ENCODE results near the gene SEMA6A.

The SEMA6A gene

DNA sequence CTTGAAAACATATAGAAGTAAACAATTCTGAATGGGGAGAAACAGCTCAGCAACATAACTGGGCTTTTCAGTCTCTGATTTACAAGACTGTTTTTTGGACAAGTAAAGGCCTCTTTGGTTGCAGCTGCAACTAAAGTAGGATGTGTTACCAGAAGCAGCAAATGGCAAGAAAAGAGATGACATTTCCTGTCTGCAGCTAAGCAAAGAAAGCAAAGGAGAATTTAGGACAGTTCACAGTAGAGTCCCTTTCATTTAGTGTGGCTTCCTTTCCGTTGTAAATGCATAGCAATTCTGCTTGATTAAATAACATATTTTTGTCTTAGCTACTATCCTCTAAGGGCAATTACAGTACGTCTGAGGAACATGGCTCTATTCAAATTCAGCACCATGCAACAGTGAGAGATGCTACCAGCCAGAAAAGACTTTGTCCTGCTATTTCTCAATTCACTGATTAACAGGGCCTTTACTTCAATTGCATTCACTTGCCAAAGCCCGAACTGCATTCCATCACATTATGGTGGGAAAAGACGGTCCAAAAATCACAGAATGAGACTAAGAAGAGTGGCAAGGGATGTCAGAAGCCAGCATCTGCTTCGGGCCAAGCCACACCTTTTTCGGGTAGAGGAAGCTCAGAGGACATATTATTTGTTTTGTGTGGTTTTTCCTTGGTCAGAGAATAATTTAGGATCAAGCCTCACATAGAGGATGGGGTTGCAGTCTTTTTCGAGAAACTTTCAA, 107.7 kb downstream of the SEMA6A start:
- DNase-seq (ENCODE audit: low read depth in 2 of 2, low spot score in 1 of 2), result no peak

- no peak for DNase-seq (ENCODE audit: low read depth in 2 of 2, low spot score in 1 of 2)
Observed at GRCh38 chr5:116465411-116465810, 109.2 kb downstream of the SEMA6A start.

DNA sequence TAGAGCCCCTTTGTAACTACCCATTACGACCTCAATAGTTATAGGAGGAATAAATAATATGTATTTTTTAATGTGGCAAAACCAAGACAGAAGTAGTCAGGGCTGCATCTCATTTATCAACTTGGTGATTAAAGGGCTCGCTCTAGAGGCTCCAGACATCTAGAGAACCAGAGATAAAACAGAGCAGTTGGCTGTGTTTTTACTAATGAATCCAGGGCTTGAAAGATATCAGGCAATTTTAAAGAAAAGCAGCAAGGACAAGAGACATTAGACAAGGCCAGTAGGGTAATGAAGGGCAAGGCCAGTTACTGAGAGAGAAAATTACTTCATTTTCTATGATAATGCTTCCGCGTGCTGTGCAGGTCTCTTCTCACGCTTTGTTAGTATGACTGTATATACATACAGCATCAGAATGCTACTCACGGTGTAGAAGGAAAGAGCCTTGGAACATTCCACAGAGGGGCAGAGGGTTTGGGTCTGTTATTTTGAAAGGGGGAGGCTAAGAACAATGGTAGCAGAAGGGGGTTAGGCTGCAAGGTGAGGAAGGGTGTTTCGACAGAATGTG, 110.4 kb downstream of the SEMA6A start:
- DNase-seq (ENCODE audit: low read depth in 2 of 2, low spot score in 1 of 2), result no peak

GRCh38 chr5:116462500-116462899, 112.1 kb downstream of the SEMA6A start:
- DNase-seq (ENCODE audit: low read depth in 2 of 2, low spot score in 1 of 2), result no peak

GRCh38 chr5:116459301-116459700, 115.3 kb downstream of the SEMA6A start:
- DNase-seq (ENCODE audit: low read depth in 2 of 2, low spot score in 1 of 2), result no peak

GRCh38 chr5:116457062-116457461, 117.6 kb downstream of the SEMA6A start:
- DNase-seq (ENCODE audit: low read depth in 2 of 2, low spot score in 1 of 2), result no peak

- no peak for DNase-seq (ENCODE audit: low read depth in 2 of 2, low spot score in 1 of 2)
Observed at GRCh38 chr5:116456036-116456435, 118.6 kb downstream of the SEMA6A start.

- no peak for DNase-seq (ENCODE audit: low read depth in 2 of 2, low spot score in 1 of 2)
Observed at GRCh38 chr5:116455061-116455460, 119.6 kb downstream of the SEMA6A start.

- DNase-seq (ENCODE audit: low read depth in 2 of 2, low spot score in 1 of 2), result no peak
Observed at GRCh38 chr5:116454417-116454927, 120.2 kb downstream of the SEMA6A start.

GRCh38 chr5:116453988-116454411, 120.6 kb downstream of the SEMA6A start:
- DNase-seq (ENCODE audit: low read depth in 2 of 2, low spot score in 1 of 2), result no peak

GRCh38 chr5:116452774-116453368, 121.8 kb downstream of the SEMA6A start:
- no peak for DNase-seq (ENCODE audit: low read depth in 2 of 2, low spot score in 1 of 2)

DNA sequence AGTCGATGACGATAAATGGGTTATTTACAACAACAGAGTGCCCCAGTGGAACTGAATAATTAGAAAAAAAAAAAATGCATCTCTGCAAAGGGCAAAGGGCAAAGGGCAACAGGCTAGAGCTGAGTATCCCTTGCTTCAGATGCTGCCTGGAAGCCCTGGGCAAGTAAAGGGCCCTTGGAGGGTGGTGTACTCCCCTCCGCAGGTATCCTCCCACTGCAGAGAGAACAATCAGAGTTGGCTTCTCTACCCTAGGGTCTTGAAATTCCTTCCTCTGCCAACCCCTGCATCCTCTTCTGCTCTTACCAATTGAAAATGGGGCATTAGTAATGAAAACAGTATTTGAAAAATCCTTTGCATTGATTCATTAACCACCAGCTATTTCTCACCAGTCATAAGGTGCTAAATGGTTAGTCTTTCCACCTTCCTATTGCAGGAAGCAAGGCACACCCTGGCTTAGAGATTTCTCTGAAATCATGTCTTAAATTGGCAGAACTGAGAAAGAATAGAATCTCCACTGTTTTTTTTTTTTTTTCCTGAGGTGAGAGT, 122.6 kb downstream of the SEMA6A start:
- no peak for DNase-seq (ENCODE audit: low read depth in 2 of 2, low spot score in 1 of 2)

DNA sequence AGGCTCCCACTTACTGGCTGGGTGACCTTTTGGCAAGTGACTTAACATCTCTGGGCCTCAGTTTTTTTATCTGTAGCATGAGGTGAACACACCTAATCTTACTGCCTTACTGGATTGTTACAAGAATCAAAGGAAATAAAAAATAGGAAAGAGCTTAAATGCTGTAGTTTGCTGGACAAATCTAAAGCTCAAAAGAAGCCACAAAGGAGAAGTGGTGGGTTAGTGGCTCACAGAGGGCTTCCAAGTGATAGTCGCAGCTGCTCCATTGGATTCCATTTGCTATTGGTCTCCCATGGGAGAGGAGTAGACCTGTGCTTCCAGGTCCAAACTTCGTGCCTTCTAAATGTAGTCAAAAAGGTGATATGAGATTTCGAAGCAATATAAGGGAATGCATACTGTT, 123.6 kb downstream of the SEMA6A start:
- DNase-seq (ENCODE audit: low read depth in 2 of 2, low spot score in 1 of 2), result no peak

DNA sequence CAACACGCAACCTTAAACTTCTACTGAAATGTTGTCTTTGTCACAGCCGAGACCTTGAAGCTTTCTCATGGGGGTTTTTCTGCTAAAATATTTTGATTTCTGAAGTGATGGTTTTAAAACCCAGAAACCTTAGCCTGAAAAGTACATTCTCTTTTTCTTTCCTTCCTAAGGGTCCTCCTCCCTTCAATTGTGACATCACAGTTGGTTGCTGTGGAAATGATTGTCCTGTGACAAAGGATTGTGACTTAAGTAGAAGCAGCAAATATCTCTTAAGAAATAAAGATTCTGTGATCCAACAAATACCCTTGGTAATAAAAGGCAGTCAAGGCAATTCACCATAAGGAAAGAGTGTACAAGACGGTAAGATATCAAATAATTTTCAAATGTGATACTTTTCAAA, 125.2 kb downstream of the SEMA6A start:
- DNase-seq (ENCODE audit: low read depth in 2 of 2, low spot score in 1 of 2), result no peak

GRCh38 chr5:116448870-116449427, 125.7 kb downstream of the SEMA6A start:
- DNase-seq (ENCODE audit: low read depth in 2 of 2, low spot score in 1 of 2), result no peak

DNA sequence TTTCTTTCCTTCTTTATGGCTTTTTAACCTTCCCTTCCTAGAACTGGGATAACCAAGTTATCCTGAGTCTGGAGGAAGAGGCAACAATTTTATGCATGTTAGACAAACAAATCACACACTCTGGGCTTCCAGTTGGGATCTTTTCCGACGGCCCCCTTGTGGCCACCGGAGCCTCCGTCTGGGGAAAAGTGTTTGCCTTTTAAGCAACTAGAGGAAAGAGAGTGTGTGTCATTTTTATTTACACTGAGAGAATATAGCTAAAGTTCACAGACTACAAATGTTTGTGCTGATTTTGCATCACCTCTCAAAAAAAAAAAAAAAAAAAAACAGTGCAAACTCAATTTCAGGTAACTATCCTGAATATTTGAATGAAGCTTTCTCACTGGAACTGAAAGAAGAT, 126.2 kb downstream of the SEMA6A start:
- no peak for DNase-seq (ENCODE audit: low read depth in 2 of 2, low spot score in 1 of 2)

DNA sequence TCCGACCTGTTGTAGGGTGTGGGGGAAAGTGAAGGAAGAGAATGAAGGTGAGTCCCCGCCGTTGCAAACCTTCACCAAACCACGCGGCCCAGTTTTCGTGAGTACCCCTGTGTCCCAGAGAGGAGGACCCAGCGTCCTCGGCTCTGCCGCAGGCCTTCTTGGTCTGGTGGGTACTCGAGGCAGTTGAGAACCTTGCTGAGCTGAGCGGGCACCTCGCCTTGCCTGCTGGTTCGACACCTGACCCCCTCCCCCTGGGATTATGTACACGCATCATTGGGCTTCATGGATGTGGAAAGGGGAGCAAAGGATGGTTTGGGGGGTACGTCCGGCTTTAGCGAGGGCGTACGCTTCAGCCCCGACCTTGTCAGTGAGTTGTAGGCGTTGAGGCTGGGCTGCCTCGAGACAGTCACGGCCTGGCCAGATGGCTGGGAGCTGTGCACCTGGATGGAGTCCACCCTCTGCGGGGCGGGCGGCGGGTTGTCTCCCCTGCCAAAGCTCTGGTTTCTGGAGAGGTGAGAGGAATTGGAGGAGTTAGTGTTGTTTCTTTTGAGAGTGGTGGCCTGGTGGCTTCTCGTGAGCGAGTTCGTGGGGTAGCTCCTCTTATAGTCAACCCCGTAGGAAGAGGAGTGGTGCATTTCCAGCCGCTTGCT, 128.1 kb downstream of the SEMA6A start:
- DNase-seq (ENCODE audit: low read depth in 2 of 2, low spot score in 1 of 2), result no peak

DNA sequence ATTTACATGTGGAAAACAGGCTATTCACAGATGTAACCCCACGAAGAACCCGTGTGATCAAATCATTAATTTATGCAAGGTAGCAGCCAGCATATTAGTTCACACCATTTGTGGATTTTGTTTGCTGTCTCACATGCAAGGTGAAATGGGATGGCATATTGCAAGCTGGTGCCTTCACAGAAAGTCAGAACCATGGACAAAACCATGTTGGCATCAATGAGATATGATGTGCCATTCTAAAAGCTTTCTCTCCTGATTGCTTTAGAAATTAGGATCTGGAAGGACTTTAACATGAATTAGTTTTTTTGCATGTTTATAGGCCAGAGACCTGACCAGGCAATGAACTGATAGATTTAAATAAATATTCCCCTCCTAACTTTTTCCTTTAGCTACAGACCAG, 129.3 kb downstream of the SEMA6A start:
- DNase-seq (ENCODE audit: low read depth in 2 of 2, low spot score in 1 of 2), result no peak

DNA sequence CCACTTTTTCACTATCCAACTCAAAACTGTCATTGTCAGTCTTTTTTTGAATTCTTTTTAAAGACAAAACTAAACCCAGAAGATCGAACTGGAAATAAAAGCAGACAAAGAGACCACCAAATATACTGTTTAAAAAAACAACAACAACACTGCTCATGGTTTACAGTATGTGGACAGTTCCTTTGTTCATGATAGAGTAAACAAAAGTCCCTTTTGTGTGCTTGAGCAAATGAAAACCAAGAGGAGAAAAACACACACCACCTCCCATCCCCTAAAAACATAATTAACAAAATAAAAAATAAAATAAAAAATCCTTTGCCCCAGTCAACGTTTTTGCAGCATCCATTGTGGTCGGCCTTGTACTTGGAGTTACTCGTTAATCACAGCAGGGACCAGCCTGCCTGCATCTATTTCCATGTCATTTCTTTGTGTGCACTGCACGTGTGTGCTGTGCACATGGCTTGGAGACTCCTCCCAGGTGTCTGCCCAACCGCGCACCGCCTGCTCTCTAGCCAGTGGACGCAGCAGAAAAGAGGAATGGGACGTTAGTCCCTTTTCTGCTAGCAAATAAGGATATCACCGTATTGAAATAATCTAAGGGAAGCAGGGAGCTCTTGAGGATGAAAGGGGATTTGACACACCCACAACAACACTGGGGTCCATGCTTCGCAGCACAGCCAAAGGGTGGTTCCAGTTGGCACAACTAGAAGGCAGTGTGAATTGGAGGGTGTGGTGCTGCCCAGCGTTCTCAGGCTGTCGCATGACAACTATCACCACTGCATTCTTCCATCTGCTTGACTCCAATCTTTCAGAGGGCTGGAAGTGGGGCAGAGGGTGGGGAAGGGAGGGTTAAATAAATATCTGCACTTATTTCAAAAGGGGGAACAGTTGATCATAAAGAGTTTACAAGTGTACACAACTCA, 130.0 kb downstream of the SEMA6A start:
- no peak for DNase-seq (ENCODE audit: low read depth in 2 of 2, low spot score in 1 of 2)

- no peak for DNase-seq (ENCODE audit: low read depth in 2 of 2, low spot score in 1 of 2)
Observed at GRCh38 chr5:116442931-116443551, 131.6 kb downstream of the SEMA6A start.
